H1 (cell line): ENCODE data around the gene SSTR3. TPM values are rescaled to one million over a fixed set of nuclear protein-coding genes. Genes with fewer than 3 reads are reported as not detected.

ENCODE experiments used
- CTCF ChIA-PET: fragments of 300-600 bp; sonication (Branson Sonifier 250); formaldehyde crosslinking; loops from one replicate; lab custom pipeline; 2021; ENCODE audit not compliant: partially characterized antibody; lab: Charles Lee
- POLR2A ChIA-PET: fragments of 300-600 bp; sonication (Branson Sonifier 250); formaldehyde crosslinking; loops from one replicate; lab custom pipeline; 2021; ENCODE audit warnings: inconsistent platforms; ENCODE audit not compliant: partially characterized antibody; lab: Charles Lee
- DNase-seq, 2 experiments: peaks; one replicate each; pipeline versions ENCODE4 v3.0.0 to v3.0.0-alpha.2; 2010 to 2022; ENCODE audit warnings: low spot score in 2 of 2, low read depth in 1 of 2, mixed read lengths in 1 of 2
- FAIRE-seq: peaks from 2 replicates; lab custom pipeline; 2011; peaks lifted over from hg19 to GRCh38; lab: Jason Lieb, UNC
- H2AFZ ChIP-seq: 2 replicates; pipeline ENCODE4 v1.8.1; 2012; ENCODE audit warnings: low read length, inconsistent platforms
- H2AK5ac ChIP-seq: 2 replicates; pipeline ENCODE4 v1.6.1; 2013; ENCODE audit warnings: low read depth, low read length
- H2BK120ac ChIP-seq: replicated peaks from 2 replicates; pipeline ENCODE3; 2013; ENCODE audit warnings: low read depth, low read length, inconsistent platforms
- H2BK12ac ChIP-seq: 2 replicates; pipeline ENCODE4 v1.6.1; 2013; ENCODE audit warnings: low read depth, low read length
- H2BK15ac ChIP-seq: 2 replicates; pipeline ENCODE4 v1.6.1; 2013; ENCODE audit warnings: low read length
- H2BK20ac ChIP-seq: 2 replicates; pipeline ENCODE4 v1.6.1; 2013; ENCODE audit warnings: low read length
- H2BK5ac ChIP-seq: 2 replicates; pipeline ENCODE4 v1.6.1; 2013; ENCODE audit warnings: low read depth, low read length
- H3K14ac ChIP-seq: 2 replicates; pipeline ENCODE4 v1.6.1; 2013; ENCODE audit warnings: inconsistent platforms; ENCODE audit not compliant: insufficient read length
- H3K18ac ChIP-seq: 2 replicates; pipeline ENCODE4 v1.6.1; 2013; ENCODE audit warnings: low read length; ENCODE audit errors: extremely low read depth
- H3K23ac ChIP-seq: 2 replicates; pipeline ENCODE4 v1.6.1; 2013; ENCODE audit warnings: inconsistent platforms; ENCODE audit not compliant: insufficient read length
- H3K23me2 ChIP-seq: 2 replicates; pipeline ENCODE4 v1.6.1; 2013; ENCODE audit warnings: low read depth, low read length
- H3K27ac ChIP-seq: 2 replicates; pipeline ENCODE4 v1.6.1; 2011; ENCODE audit warnings: low read depth, low read length, inconsistent platforms
- H3K27me3 ChIP-seq, 4 experiments: replicated peaks in 1 of 4; 1 replicate in 1 of 4; 2 replicates in 3 of 4; pipeline versions ENCODE4 v1.6.1 to v1.8.1; 2011 to 2013; ENCODE audit warnings: low read length in 3 of 4, mild to moderate bottlenecking in 3 of 4, inconsistent platforms in 2 of 4, mixed read lengths in 2 of 4, moderate library complexity in 1 of 4; ENCODE audit not compliant: control insufficient read depth in 3 of 4, insufficient read depth in 3 of 4; ENCODE audit errors: extremely low read depth in 1 of 4
- H3K36me3 ChIP-seq, 4 experiments: 2 replicates each; pipeline versions ENCODE4 v1.6.1 to v1.8.1; 2011 to 2013; ENCODE audit warnings: mild to moderate bottlenecking in 4 of 4, low read length in 3 of 4, moderate library complexity in 2 of 4, control low read depth in 1 of 4, inconsistent platforms in 1 of 4; ENCODE audit not compliant: insufficient read depth in 4 of 4, control insufficient read depth in 2 of 4
- H3K4ac ChIP-seq: replicated peaks from 2 replicates; pipeline ENCODE3; 2013; ENCODE audit warnings: low read length, low read depth, mixed read lengths, inconsistent platforms; ENCODE audit not compliant: insufficient read length
- H3K4me1 ChIP-seq, 4 experiments: replicated peaks in 1 of 4; 1 replicate in 1 of 4; 2 replicates in 3 of 4; pipeline versions ENCODE4 v1.6.1 to v1.8.1; 2011 to 2013; ENCODE audit warnings: low read length in 3 of 4, inconsistent platforms in 2 of 4, mixed read lengths in 1 of 4; ENCODE audit not compliant: insufficient read depth in 4 of 4, control insufficient read depth in 3 of 4
- H3K4me2 ChIP-seq, 2 experiments: 2 replicates each; pipeline versions ENCODE4 v1.6.1 to v1.8.1; 2011 to 2013; ENCODE audit warnings: low read depth in 2 of 2, low read length in 2 of 2, control low read depth in 1 of 2, inconsistent platforms in 1 of 2, mild to moderate bottlenecking in 1 of 2; ENCODE audit not compliant: insufficient read depth in 1 of 2
- H3K4me3 ChIP-seq, 4 experiments: fragments of 200-600, 300-600 bp in 1 of 4; sonication (generic), shearing (Covaris generic), sonication (Bioruptor Twin) in 1 of 4; 2 replicates each; pipeline versions ENCODE4 v1.5.1 to v1.8.1; 2011 to 2016; ENCODE audit warnings: low read length in 4 of 4, low read depth in 3 of 4, control low read depth in 2 of 4, inconsistent platforms in 2 of 4, mild to moderate bottlenecking in 2 of 4, mixed read lengths in 1 of 4, moderate library complexity in 1 of 4; ENCODE audit not compliant: insufficient read depth in 2 of 4; ENCODE audit errors: extremely low read depth in 1 of 4
- H3K56ac ChIP-seq: replicated peaks from 2 replicates; pipeline ENCODE3; 2013; ENCODE audit warnings: low read depth, mild to moderate bottlenecking, mixed read lengths, low read length, inconsistent platforms; ENCODE audit not compliant: insufficient read length
- H3K79me1 ChIP-seq: 2 replicates; pipeline ENCODE4 v1.6.1; 2013; ENCODE audit warnings: low read depth, low read length, control low read depth
- H3K79me2 ChIP-seq, 2 experiments: 2 replicates each; pipeline versions ENCODE4 v1.6.1 to v1.8.1; 2012 to 2013; ENCODE audit warnings: low read length in 2 of 2, mild to moderate bottlenecking in 2 of 2, inconsistent platforms in 1 of 2; ENCODE audit not compliant: insufficient read depth in 2 of 2, control insufficient read depth in 1 of 2
- H3K9ac ChIP-seq, 4 experiments: replicated peaks in 1 of 4; 1 replicate in 1 of 4; 2 replicates in 3 of 4; pipeline versions ENCODE4 v1.6.1 to v1.8.1; 2011 to 2013; ENCODE audit warnings: low read depth in 3 of 4, low read length in 3 of 4, control low read depth in 2 of 4, mild to moderate bottlenecking in 2 of 4, moderate library complexity in 2 of 4, inconsistent platforms in 1 of 4; ENCODE audit errors: extremely low read depth in 1 of 4
- H3K9me3 ChIP-seq, 2 experiments: 2 replicates each; pipeline versions ENCODE4 v1.6.1 to v1.8.1; 2012 to 2013; ENCODE audit warnings: mild to moderate bottlenecking in 2 of 2, moderate library complexity in 2 of 2, control low read depth in 1 of 2, inconsistent platforms in 1 of 2, low read depth in 1 of 2, low read length in 1 of 2, mixed read lengths in 1 of 2; ENCODE audit not compliant: insufficient read depth in 2 of 2
- H4K20me1 ChIP-seq, 2 experiments: replicated peaks in 1 of 2; 2 replicates each; pipeline versions ENCODE3 to v1.8.1; 2011 to 2013; ENCODE audit warnings: inconsistent platforms in 2 of 2, low read length in 2 of 2, mild to moderate bottlenecking in 1 of 2; ENCODE audit not compliant: insufficient read depth in 2 of 2, control insufficient read depth in 1 of 2
- H4K5ac ChIP-seq: 2 replicates; pipeline ENCODE4 v1.6.1; 2013; ENCODE audit warnings: low read length, low read depth, mixed read lengths, inconsistent platforms; ENCODE audit not compliant: insufficient read length
- H4K8ac ChIP-seq: 2 replicates; pipeline ENCODE4 v1.8.0; 2013; ENCODE audit warnings: mild to moderate bottlenecking, moderate library complexity, low read length, inconsistent platforms; ENCODE audit not compliant: insufficient read depth; ENCODE audit errors: extremely low read depth
- H4K91ac ChIP-seq: replicated peaks from 2 replicates; pipeline ENCODE3; 2013; ENCODE audit warnings: low read length, mixed read lengths, inconsistent platforms; ENCODE audit not compliant: insufficient read length
- BACH1 ChIP-seq: IDR thresholded peaks from 2 replicates; pipeline ENCODE4 v1.6.1; 2012; ENCODE audit warnings: low read length, improper control_type of control experiment
- CBX5 ChIP-seq: fragments of 300-800, 300-1000 bp; sonication (generic); IDR thresholded peaks from 2 replicates; pipeline ENCODE4 v1.7.1; 2016; ENCODE audit warnings: antibody characterized with exemption, low read length, low read depth
- EZH2 ChIP-seq: fragments of 200-600 bp; sonication (generic); IDR thresholded peaks from 2 replicates; pipeline ENCODE4 v1.7.1; 2012; ENCODE audit warnings: low read depth, mild to moderate bottlenecking, moderate library complexity, low read length, inconsistent platforms; ENCODE audit not compliant: severe bottlenecking
- RNF2 ChIP-seq: fragments of 200-900, 300-1000 bp; sonication (generic); IDR thresholded peaks from 2 replicates; pipeline ENCODE4 v1.7.1; 2016; ENCODE audit warnings: borderline replicate concordance, low read depth, mild to moderate bottlenecking, antibody characterized with exemption, low read length; ENCODE audit not compliant: poor library complexity, severe bottlenecking; ENCODE audit errors: missing control alignments
- SRF ChIP-seq: IDR thresholded peaks from 2 replicates; pipeline ENCODE4 v1.6.1; 2011; ENCODE audit warnings: mild to moderate bottlenecking, low read depth, low read length, moderate library complexity
- TEAD4 ChIP-seq: IDR thresholded peaks from 2 replicates; pipeline ENCODE4 v1.6.1; 2012; ENCODE audit warnings: low read depth, low read length, inconsistent platforms, mixed read lengths
- WGBS, 2 experiments: shearing (Covaris generic) in 1 of 2; methylation state at CpG; one replicate each; pipeline versions ENCODE4 v1.1.6 to v1.1.7; 2013 to 2015; ENCODE audit warnings: low lambda C conversion rate in 2 of 2, mixed read lengths in 2 of 2, inconsistent platforms in 1 of 2, low coverage in 1 of 2, missing lambda C conversion rate in 1 of 2; ENCODE audit not compliant: insufficient replicate concordance in 2 of 2, insufficient coverage in 1 of 2, insufficient read length in 1 of 2; ENCODE audit errors: extremely low coverage in 1 of 2, missing lambda C conversion rate in 1 of 2; 5-methylcytosine and 5-hydroxymethylcytosine counted together
- polyA plus RNA-seq, 7 experiments: library from polyadenylated mRNA; depleted of rRNA in 3 of 7; stranded (reverse) in 5 of 7; unstranded in 2 of 7; fragments of >200 nt in 5 of 7; fragments of 200-250 nt in 2 of 7; gene quantifications; 1 replicate in 5 of 7; 2 replicates in 1 of 7; 4 replicates in 1 of 7; pipeline versions ENCODE4 v1.2.1 to v1.2.3, GENCODE V29; 2011 to 2013; ENCODE audit warnings: missing spikeins in 2 of 7, mixed read lengths in 2 of 7
- total RNA-seq: library from RNA; stranded (reverse); fragmentation: NEBNext Ultra II Directional; extraction: Animal tissue kit (Norgen Biotek cat#: 25700); gene quantifications from 2 replicates; pipeline ENCODE4 v1.2.1, GENCODE V29; 2021
- TF ChIP-seq, protein P1 (sequence below): IDR thresholded peaks from 2 replicates; pipeline ENCODE4 v1.6.1; 2012; ENCODE audit warnings: inconsistent platforms

The SSTR3 gene
- total and polyA plus RNA-seq, 2 of the 8 experiments (the other 6 are each of a cell fraction or from before 2014, with no cell fraction given): 0.22 to 0.77 TPM

DNA sequence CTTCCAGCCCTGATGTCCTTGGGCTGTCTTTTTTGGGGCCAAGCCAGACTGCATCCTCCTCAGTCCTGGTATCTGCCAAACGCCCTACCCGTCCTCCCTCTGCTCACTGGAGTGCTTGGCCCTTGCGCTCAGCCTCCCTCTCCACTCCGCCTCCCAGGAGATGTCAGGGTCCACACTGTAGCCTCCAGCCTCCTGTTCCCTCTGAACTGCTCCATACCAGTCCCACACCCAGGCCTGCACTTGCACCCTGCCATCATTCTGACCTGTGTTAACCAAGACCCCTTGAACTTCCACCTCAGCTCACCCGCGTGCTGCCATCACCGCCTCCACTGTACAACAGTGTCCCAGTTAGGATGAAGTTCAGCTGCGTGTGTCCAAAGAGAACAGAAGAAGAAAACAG, 56.3 kb downstream of the SSTR3 start:
- H3K27ac ChIP-seq: no peak overlapping the region
- H3K36me3 ChIP-seq: no peaks in the 10 kb centered on the region
- H4K91ac ChIP-seq: no peak overlapping the region
- H2AK5ac ChIP-seq: no peak overlapping the region
- no peak overlapping the region for H3K18ac ChIP-seq
- H3K4me3 ChIP-seq: no peak overlapping the region
- 88% methylated on average over 7 of the region's 8 CpGs; no CpG with 5 or more reads in 1 of the 2 experiments for WGBS, 2 experiments
- peak overlapping the region; percentile 61; the same call in 1 of the 2 replicates for H2BK15ac ChIP-seq
- no peak overlapping the region for H4K8ac ChIP-seq
- H3K79me1 ChIP-seq: no peaks in the 10 kb centered on the region
- H3K23ac ChIP-seq: no peak overlapping the region
- H3K23me2 ChIP-seq: no peaks in the 10 kb centered on the region
- H3K9ac ChIP-seq: no peak overlapping the region
- DNase-seq (no peak), FAIRE-seq (no peak)
- H2BK12ac ChIP-seq: 0 out of 2 replicates have a peak overlapping the region, but pooled peaks have one; percentile 27
- no peak overlapping the region for H3K56ac ChIP-seq
- TF ChIP-seq RNF2: no peak
- TF ChIP-seq, protein P1, sequence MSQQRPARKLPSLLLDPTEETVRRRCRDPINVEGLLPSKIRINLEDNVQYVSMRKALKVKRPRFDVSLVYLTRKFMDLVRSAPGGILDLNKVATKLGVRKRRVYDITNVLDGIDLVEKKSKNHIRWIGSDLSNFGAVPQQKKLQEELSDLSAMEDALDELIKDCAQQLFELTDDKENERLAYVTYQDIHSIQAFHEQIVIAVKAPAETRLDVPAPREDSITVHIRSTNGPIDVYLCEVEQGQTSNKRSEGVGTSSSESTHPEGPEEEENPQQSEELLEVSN: no peak
- no peak for TF ChIP-seq SRF
- TF ChIP-seq CBX5: no peak
- no peak for TF ChIP-seq EZH2
- no peak for TF ChIP-seq TEAD4
- no peak for TF ChIP-seq BACH1
- no peak overlapping the region for H3K4ac ChIP-seq
- no peak overlapping the region for H2BK120ac ChIP-seq
- CTCF ChIA-PET: interaction anchor here (1.0 to 2.0 kb wide), 4 partner anchors 9 to 110 kb away, joined by 3 to 10 read pairs (median 4); no protein-coding TSS in a partner anchor
- no peak overlapping the region for H4K5ac ChIP-seq
- no peak overlapping the region for H2AFZ ChIP-seq
- no peaks in the 10 kb centered on the region for H3K79me2 ChIP-seq
- no peaks in the 10 kb centered on the region for H4K20me1 ChIP-seq
- no peaks in the 10 kb centered on the region for H3K9me3 ChIP-seq
- POLR2A ChIA-PET: no interaction called here
- no peak overlapping the region for H3K4me2 ChIP-seq
- no peak overlapping the region for H2BK20ac ChIP-seq
- H3K14ac ChIP-seq: no peak overlapping the region
- H3K4me1 ChIP-seq: no peaks in the 10 kb centered on the region
- H3K27me3 ChIP-seq: no peaks in the 10 kb centered on the region; a peak in 1 of 7 replicates
- no peak overlapping the region for H2BK5ac ChIP-seq
